ENCODE measurements around the gene NATD1. TPM values are rescaled to one million over a fixed set of nuclear protein-coding genes. Genes with fewer than 3 reads are reported as not detected.

NATD1 gene
- total and polyA plus RNA-seq, 2 experiments from 2014 or later = 2.1 to 8.1 TPM

- Histone ChIP-seq H3F3A (replicated peaks; ENCODE audit: low read depth) (no peaks in the 10 kb centered on the region), H3K79me2 (replicated peaks; ENCODE audit: insufficient read depth) (peaks cover 55% of the 10 kb centered on the region), H3K9me2 (ENCODE audit: insufficient read depth) (no peaks in the 10 kb centered on the region), H3K27ac (ENCODE audit: low read depth) (no peak overlapping the region), H3K36me3 (ENCODE audit: insufficient read depth) (no peaks in the 10 kb centered on the region; the same call in 1 of the 2 replicates), H3K4me1 (ENCODE audit: insufficient read depth) (peaks cover 10% of the 10 kb centered on the region), H3K4me2 (no peak overlapping the region), H3K4me3 (no peak overlapping the region), H3K27me3 (ENCODE audit: insufficient read depth) (no peaks in the 10 kb centered on the region), H4K20me1 (replicated peaks; ENCODE audit: insufficient read depth) (peaks cover 10% of the 10 kb centered on the region), H2AFZ (no peak overlapping the region)
- Mint-ChIP-seq H3K27ac (no peak overlapping the region), H3K27me3 (ENCODE audit: insufficient read depth, low read depth, poor library complexity) (peaks cover 18% of the 10 kb centered on the region), H3K4me3 (no peak overlapping the region), H3K9me3 (peaks cover 36% of the 10 kb centered on the region), H3K36me3 (ENCODE audit: low read depth) (peaks cover 11% of the 10 kb centered on the region), H3K4me1 (peaks cover 17% of the 10 kb centered on the region)
- ATAC-seq (no peak), DNase-seq (ENCODE audit: low spot score) (no peak)
- TF ChIP-seq ZNF331 (CRISPR knock-in tag; IDR thresholded peaks at IDR 0.05; ENCODE audit: low read depth) = no peak
- TF ChIP-seq, protein P1, sequence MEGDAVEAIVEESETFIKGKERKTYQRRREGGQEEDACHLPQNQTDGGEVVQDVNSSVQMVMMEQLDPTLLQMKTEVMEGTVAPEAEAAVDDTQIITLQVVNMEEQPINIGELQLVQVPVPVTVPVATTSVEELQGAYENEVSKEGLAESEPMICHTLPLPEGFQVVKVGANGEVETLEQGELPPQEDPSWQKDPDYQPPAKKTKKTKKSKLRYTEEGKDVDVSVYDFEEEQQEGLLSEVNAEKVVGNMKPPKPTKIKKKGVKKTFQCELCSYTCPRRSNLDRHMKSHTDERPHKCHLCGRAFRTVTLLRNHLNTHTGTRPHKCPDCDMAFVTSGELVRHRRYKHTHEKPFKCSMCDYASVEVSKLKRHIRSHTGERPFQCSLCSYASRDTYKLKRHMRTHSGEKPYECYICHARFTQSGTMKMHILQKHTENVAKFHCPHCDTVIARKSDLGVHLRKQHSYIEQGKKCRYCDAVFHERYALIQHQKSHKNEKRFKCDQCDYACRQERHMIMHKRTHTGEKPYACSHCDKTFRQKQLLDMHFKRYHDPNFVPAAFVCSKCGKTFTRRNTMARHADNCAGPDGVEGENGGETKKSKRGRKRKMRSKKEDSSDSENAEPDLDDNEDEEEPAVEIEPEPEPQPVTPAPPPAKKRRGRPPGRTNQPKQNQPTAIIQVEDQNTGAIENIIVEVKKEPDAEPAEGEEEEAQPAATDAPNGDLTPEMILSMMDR (conservative IDR thresholded peaks at IDR 0.05; ENCODE audit: low read depth in 2 of 2) = no peak
- no peak for TF ChIP-seq STAT1 (IDR thresholded peaks at IDR 0.05; ENCODE audit: unreplicated experiment)
- TF ChIP-seq NANOG (IDR thresholded peaks at IDR 0.05; ENCODE audit: borderline replicate concordance) = no peak
- TF ChIP-seq POLR2AphosphoS5 (IDR thresholded peaks at IDR 0.05; ENCODE audit: low read depth) = no peak
- TF ChIP-seq, protein P2, sequence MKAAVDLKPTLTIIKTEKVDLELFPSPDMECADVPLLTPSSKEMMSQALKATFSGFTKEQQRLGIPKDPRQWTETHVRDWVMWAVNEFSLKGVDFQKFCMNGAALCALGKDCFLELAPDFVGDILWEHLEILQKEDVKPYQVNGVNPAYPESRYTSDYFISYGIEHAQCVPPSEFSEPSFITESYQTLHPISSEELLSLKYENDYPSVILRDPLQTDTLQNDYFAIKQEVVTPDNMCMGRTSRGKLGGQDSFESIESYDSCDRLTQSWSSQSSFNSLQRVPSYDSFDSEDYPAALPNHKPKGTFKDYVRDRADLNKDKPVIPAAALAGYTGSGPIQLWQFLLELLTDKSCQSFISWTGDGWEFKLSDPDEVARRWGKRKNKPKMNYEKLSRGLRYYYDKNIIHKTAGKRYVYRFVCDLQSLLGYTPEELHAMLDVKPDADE (IDR thresholded peaks at IDR 0.05) = no peak
- no peak for TF ChIP-seq JUNB (IDR thresholded peaks at IDR 0.05; ENCODE audit: unreplicated experiment)
- TF ChIP-seq, protein P3, sequence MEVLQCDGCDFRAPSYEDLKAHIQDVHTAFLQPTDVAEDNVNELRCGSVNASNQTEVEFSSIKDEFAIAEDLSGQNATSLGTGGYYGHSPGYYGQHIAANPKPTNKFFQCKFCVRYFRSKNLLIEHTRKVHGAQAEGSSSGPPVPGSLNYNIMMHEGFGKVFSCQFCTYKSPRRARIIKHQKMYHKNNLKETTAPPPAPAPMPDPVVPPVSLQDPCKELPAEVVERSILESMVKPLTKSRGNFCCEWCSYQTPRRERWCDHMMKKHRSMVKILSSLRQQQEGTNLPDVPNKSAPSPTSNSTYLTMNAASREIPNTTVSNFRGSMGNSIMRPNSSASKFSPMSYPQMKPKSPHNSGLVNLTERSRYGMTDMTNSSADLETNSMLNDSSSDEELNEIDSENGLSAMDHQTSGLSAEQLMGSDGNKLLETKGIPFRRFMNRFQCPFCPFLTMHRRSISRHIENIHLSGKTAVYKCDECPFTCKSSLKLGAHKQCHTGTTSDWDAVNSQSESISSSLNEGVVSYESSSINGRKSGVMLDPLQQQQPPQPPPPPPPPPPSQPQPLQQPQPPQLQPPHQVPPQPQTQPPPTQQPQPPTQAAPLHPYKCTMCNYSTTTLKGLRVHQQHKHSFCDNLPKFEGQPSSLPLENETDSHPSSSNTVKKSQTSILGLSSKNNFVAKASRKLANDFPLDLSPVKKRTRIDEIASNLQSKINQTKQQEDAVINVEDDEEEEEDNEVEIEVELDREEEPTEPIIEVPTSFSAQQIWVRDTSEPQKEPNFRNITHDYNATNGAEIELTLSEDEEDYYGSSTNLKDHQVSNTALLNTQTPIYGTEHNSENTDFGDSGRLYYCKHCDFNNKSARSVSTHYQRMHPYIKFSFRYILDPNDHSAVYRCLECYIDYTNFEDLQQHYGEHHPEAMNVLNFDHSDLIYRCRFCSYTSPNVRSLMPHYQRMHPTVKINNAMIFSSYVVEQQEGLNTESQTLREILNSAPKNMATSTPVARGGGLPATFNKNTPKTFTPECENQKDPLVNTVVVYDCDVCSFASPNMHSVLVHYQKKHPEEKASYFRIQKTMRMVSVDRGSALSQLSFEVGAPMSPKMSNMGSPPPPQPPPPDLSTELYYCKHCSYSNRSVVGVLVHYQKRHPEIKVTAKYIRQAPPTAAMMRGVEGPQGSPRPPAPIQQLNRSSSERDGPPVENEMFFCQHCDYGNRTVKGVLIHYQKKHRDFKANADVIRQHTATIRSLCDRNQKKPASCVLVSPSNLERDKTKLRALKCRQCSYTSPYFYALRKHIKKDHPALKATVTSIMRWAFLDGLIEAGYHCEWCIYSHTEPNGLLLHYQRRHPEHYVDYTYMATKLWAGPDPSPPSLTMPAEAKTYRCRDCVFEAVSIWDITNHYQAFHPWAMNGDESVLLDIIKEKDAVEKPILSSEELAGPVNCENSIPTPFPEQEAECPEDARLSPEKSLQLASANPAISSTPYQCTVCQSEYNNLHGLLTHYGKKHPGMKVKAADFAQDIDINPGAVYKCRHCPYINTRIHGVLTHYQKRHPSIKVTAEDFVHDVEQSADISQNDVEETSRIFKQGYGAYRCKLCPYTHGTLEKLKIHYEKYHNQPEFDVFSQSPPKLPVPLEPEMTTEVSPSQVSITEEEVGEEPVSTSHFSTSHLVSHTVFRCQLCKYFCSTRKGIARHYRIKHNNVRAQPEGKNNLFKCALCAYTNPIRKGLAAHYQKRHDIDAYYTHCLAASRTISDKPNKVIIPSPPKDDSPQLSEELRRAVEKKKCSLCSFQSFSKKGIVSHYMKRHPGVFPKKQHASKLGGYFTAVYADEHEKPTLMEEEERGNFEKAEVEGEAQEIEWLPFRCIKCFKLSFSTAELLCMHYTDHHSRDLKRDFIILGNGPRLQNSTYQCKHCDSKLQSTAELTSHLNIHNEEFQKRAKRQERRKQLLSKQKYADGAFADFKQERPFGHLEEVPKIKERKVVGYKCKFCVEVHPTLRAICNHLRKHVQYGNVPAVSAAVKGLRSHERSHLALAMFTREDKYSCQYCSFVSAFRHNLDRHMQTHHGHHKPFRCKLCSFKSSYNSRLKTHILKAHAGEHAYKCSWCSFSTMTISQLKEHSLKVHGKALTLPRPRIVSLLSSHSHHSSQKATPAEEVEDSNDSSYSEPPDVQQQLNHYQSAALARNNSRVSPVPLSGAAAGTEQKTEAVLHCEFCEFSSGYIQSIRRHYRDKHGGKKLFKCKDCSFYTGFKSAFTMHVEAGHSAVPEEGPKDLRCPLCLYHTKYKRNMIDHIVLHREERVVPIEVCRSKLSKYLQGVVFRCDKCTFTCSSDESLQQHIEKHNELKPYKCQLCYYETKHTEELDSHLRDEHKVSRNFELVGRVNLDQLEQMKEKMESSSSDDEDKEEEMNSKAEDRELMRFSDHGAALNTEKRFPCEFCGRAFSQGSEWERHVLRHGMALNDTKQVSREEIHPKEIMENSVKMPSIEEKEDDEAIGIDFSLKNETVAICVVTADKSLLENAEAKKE (CRISPR knock-in tag; IDR thresholded peaks at IDR 0.05) = no peak
- TF ChIP-seq REST (IDR thresholded peaks at IDR 0.05; ENCODE audit: unreplicated experiment) = no peak
These were observed 36.1 kb upstream of the NATD1 start for GRCh38 chr17:21289175-21289901.

All from GM23338 (cell line).